ENCODE measurements around the gene ADAMTS15.

ADAMTS15 gene

DNA sequence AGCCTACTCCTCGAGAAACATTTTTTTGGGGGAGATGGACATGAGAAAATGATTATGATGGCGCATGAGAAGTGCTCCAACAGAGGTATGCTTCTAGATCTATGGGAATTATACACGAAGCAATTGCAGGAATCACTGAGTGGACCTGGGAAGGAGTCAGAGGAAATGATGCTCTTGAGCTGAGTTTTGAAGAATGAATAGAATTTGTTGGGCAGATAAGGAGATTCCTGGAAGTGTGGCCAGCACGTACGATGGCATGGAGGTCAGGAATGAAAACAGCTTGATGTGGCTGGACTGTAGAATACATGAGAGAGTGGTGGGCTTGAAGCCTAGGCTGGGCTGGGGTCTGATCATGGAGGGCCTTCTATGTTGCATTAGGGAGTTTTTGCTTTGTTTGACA is 31.7 kb downstream of the ADAMTS15 start:
- no peak for DNase-seq

DNA sequence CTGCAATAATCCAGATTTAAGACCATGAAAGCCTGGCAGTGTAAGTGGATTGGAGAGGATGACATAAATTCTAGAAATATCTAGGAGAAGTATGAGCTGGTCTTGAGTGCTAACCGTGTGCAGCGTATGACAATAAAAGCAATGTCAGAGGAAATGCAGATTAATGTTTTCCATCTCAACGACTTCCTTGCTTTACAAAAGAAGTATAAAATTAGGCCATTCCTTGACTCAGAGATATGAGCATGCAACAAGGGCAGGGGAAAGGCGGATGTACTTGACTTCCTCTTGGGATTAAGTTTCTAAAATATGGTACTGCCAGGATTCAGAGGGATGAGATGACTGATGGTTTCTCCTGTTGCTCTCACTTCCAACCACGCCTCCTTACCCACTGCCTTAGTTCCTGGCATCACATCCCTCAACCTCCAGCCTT is 32.3 kb downstream of the ADAMTS15 start:
- DNase-seq: no peak

DNA sequence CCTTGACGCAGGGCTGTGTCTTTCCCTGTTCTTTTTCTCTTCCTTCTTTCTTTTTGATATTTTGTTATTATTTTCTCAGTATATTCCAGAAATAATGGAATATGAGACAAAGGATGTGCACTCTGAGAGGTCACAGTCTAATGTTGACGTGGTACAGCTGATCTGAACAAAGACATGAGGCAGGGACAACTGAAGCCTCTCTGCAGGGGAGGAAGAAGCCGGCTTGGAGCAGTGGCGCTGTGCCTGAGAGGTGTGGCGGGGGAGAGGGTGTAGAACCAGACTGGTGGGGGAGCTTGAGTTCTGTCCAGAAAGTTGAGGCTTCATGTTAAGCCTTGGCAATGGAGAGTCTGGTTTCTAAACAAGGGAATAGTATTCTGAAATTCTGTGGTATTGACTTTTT is 34.7 kb downstream of the ADAMTS15 start:
- DNase-seq: no peak

- no peak for DNase-seq
Measured at GRCh38 chr11:130485983-130486382, 37.5 kb downstream of the ADAMTS15 start.

DNA sequence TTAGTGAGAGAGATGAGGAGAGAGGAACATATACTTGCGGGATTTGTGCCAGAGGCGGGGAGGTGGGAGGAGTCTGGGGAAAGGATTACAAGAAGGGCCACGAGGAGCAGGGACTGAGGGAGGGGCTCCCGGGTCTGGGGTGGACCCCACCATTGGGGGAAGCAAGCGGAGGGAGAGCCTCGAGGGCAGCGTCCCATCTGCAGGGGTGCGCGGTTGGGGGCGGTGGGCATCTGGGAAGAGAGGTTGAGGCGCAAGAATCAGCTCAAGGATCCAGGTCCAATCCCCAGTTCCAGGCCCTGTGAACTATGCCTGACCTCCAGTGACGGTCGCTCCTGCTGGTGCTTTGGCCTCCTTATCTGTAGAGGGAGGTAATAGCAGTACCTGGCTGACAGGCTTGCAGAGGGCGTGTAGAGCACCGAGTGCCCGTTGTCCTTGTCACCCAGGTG is 38.0 kb downstream of the ADAMTS15 start:
- DNase-seq: no peak

- no peak for DNase-seq
Measured at GRCh38 chr11:130486987-130487923, 38.8 kb downstream of the ADAMTS15 start.

- DNase-seq: no peak
Measured at GRCh38 chr11:130487924-130488815, 39.7 kb downstream of the ADAMTS15 start.

- no peak for DNase-seq
Measured at GRCh38 chr11:130488848-130489584, 40.6 kb downstream of the ADAMTS15 start.

DNA sequence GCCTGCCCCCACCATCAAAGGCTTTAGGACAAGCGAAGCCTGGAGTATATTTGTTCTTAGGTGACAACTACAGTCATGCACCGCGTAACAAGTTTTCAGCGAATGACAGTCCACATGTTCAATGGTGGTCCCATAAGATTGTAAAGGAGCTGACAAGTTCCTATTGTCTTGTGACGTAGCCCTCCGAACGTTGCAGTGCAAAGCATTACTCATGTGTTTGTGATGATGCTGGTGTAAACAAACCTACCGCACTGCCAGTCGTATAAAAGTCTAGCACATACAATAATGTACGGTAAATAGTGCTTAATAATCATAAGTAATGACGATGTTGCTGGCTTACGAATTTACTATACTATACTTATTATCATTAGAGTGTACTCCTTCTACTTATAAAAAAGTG is 41.3 kb downstream of the ADAMTS15 start:
- no peak for DNase-seq

- DNase-seq: no peak
Measured at GRCh38 chr11:130490682-130491449, 42.4 kb downstream of the ADAMTS15 start.

DNA sequence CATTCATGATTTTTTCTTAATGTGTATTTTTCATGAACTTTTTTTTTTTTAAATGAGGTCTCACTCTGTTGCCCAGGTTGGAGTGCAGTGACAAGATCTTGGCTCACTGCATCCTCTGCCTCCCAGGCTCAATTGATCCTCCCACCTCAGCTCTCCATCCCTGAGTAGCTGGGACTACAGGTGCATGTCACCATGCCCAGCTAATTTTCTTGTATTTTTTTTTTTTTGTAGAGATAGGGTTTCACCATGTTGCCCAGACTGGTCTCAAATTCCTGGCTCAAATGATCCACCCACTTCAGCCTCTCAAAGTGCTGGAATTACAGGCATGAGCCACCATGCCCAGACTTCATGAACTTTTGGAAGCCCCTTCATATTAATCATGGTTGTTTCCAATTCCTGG is 49.7 kb downstream of the ADAMTS15 start:
- no peak for DNase-seq

GRCh38 chr11:130499828-130500227 is 51.4 kb downstream of the ADAMTS15 start:
- DNase-seq: no peak

DNA sequence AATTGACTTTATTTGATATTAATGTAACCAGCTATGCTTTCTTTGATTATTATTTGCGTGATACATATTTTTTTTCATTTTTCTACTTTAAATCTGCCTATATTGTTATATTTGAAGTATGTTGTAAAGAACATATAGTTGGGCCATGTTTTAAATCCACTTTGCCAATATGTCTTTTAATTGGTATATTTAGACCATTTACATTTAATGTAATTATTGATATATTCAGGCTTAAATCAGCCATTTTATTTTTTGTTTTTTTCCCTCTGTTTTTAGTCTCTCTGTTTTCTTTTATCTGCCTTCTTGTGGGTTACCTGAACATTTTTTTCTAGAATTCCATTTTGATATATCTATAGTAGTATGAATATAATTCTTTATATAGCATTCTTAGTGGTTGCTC is 55.9 kb downstream of the ADAMTS15 start:
- no peak for DNase-seq

DNA sequence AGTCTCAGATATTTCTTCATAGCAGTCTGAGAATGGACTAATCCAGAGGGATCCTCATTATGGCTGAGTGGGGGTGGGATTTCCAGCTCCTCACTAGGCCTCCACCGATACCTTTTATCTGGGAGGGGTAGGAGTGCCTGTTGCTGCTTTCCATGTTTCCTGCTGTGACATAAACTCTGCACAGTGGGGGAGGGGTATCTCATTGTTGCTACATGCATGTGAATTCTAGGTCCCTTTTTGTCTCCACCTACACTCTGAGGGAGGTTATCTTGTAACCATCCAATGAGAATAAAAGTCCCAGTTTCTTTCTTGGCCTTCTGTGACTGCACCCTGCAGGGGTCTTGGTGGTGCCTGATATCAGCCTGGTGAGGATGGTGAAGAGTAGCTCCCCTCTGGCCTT is 60.5 kb downstream of the ADAMTS15 start:
- DNase-seq: no peak

DNA sequence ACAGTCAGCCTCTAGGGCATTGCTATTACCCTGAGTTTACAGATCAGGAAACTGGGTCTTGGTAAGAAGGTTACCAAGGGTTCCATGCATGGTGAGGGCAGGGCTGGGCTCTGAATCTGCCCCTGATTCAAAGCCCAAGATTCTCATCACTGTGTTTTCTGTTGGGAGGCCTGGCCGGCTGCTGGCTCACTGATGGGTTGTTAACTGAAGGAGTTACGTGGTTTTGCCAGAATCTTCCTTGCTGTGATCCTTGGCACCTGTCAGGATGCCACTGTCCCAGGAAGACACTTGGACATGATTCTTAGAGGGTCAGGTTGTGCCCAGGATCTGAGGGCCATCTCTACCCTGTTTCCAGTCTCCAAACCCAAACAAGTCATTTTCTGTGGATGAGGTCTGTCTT is 61.5 kb downstream of the ADAMTS15 start:
- no peak for DNase-seq

DNA sequence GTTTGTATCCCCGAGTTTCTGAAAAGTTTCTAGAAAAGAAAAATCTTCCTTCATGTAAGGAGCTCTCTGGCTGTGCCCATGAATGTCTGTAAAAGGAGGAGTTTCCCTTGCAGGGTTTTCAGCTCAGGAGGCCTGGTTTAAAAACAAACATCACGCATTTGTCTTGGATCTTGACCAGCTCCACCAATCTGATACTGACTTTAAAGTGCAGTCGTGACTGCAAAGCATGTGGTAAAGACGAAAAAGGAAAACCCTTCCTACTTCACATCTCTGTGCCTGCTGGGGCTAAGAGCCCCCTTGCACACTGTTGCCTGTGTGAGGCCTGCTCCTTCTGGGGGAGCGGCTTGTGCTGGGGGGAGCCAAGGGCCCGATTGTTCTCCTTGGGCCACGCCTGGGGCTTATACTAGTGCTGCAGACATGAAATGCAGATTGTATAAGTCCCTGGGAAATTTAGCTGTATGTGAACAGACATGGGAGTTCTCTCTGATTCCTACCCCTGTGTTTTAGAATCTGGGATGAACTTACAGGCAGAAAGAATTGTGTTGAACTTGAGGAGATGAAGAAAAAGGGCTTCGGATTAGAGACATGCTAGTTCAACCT is 62.1 kb downstream of the ADAMTS15 start:
- DNase-seq: no peak

DNA sequence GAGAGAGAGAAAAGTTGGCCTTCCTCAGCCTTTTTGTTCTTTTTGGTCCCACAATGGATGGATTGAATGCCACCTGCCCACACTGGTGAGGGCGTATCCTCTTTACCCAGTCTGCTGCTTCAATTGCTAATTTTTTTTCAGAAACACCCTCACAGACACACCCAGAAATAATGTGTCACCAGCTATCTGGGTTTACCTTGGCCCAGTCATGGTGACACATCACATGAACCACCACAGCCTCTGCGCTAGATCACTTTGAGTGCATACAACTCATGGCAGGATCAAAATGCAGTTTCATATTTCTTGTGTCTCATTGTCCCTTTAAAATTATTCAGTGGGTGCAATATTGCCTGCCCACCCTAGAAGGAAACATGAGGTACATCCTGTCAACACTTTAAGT is 63.3 kb downstream of the ADAMTS15 start:
- no peak for DNase-seq

- no peak for DNase-seq
Measured at GRCh38 chr11:130512662-130513061, 64.2 kb downstream of the ADAMTS15 start.

DNA sequence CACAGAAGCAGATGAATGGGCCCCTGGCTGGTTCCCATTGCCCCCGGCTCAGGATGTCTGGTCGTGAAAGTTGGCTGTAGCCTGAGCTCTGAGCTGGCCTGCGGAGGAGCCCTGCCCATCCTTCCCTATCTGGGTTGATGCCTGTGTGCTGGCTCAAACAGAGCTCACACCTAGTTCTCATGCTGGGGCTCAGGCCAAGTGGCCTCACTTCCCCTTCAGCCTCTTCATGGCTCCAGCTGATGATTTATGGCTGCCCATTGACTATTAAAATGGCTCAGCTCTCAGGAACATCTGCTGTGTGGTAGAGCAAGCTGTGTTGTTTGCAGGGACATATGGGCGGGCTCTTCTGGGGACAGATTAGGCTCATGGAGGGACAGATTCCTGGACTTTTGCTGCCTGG is 64.7 kb downstream of the ADAMTS15 start:
- DNase-seq: no peak

DNA sequence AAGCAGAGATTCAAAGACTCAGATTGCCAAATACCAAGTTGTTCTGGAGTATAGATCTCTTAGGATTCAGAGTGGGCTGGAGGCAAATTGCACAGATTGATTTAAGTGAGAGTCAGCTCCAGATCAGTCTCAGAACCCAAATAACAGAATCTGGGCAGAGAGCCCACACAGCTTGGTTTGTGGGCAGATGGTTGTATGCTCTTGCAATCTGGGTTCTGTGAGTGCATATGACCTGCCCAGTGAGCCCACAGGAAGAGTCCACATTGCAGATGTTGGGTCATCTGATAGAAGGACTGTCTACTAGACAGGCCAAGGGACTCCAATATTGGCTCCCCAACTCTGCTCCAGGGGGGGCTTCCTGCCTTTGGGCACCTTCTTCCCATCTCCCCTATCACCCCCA is 65.9 kb downstream of the ADAMTS15 start:
- DNase-seq: no peak

DNA sequence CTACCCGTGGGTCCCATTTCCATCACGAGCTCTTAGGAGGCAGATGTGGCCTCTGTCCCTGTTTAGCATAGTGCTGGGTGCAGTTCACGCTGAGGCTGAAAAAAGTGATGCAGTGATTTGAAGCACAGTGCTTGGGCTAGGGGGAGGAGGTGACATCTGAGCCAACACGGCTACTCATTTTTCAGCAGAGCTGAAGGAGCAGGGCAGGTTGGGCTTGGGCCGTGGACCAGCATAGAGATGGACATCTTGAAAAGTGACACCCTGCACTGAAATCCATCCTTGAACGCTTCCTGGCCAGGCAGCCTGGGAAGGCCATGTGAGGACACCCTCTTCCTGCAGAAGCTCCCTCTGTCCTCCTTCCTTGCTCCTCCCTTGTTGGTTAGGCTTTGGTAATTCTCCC is 66.4 kb downstream of the ADAMTS15 start:
- DNase-seq: no peak
